Frontal cortex (tissue), 4 donors: ENCODE data around the gene DUSP22. TPM values are rescaled to one million over a fixed set of nuclear protein-coding genes. Genes with fewer than 3 reads are reported as not detected.

Experiments
- DNase-seq, 2 donors: peaks; one replicate each; pipeline ENCODE4 v3.0.0; 2012; ENCODE audit warnings: low spot score in 2 of 2
- FAIRE-seq: peaks from 2 replicates; lab custom pipeline; 2012; peaks lifted over from hg19 to GRCh38; lab: Jason Lieb, UNC
- total RNA-seq: library from RNA; depleted of rRNA; stranded (reverse); fragments of >200 nt; gene quantifications from one replicate; pipeline ENCODE4 v1.2.3, GENCODE V29; 2014
- donor health status: control.
- donor health status: control.
- donor health status: control.

Gene DUSP22
- total RNA-seq, 1 donor from 2014 or later: 14.7 TPM

GRCh38 chr6:333379-334002 is 41.2 kb downstream of the DUSP22 start:
- no peak for DNase-seq
- no peak for FAIRE-seq

- FAIRE-seq (no peak), DNase-seq (no peak)
Measured at GRCh38 chr6:334536-335510, 42.5 kb downstream of the DUSP22 start.

GRCh38 chr6:335572-335971 is 43.3 kb downstream of the DUSP22 start:
- DNase-seq: no peak

GRCh38 chr6:336159-337114 is 44.1 kb downstream of the DUSP22 start:
- no peak for DNase-seq
- FAIRE-seq: no peak

More at GRCh38 chr6:335572-335971, 43.3 kb downstream of the DUSP22 start:
- no peak for FAIRE-seq

GRCh38 chr6:337805-338368 is 45.6 kb downstream of the DUSP22 start:
- no peak for FAIRE-seq

GRCh38 chr6:338815-339262 is 46.6 kb downstream of the DUSP22 start:
- no peak for DNase-seq
- FAIRE-seq: no peak

More at GRCh38 chr6:337805-338368, 45.6 kb downstream of the DUSP22 start:
- no peak for DNase-seq

GRCh38 chr6:339480-339879 is 47.2 kb downstream of the DUSP22 start:
- FAIRE-seq (no peak), DNase-seq (no peak)

GRCh38 chr6:340186-340955 is 48.1 kb downstream of the DUSP22 start:
- FAIRE-seq: no peak
- DNase-seq: no peak

- FAIRE-seq (no peak), DNase-seq (no peak)
Measured at GRCh38 chr6:340991-341827, 48.9 kb downstream of the DUSP22 start.

- DNase-seq (no peak), FAIRE-seq (no peak)
Measured at GRCh38 chr6:341914-342831, 49.9 kb downstream of the DUSP22 start.

- FAIRE-seq (no peak), DNase-seq (no peak)
Measured at GRCh38 chr6:342832-343179, 50.5 kb downstream of the DUSP22 start.

- FAIRE-seq (no peak), DNase-seq (no peak)
Measured at GRCh38 chr6:343226-343935, 51.1 kb downstream of the DUSP22 start.

GRCh38 chr6:343960-344815 is 51.9 kb downstream of the DUSP22 start:
- FAIRE-seq: no peak
- no peak for DNase-seq

- FAIRE-seq: no peak
Measured at GRCh38 chr6:344816-345340, 52.6 kb downstream of the DUSP22 start.

GRCh38 chr6:345747-346385 is 53.6 kb downstream of the DUSP22 start:
- FAIRE-seq (no peak), DNase-seq (no peak)

More at GRCh38 chr6:344816-345340, 52.6 kb downstream of the DUSP22 start:
- DNase-seq: no peak
